ENCODE data around the gene MKKS.
"Not testable (repeated sequence)": the region's sequence is repeated elsewhere in the genome, so short reads cannot be mapped to it uniquely, and the experiment has no call there.

Gene MKKS

DNA sequence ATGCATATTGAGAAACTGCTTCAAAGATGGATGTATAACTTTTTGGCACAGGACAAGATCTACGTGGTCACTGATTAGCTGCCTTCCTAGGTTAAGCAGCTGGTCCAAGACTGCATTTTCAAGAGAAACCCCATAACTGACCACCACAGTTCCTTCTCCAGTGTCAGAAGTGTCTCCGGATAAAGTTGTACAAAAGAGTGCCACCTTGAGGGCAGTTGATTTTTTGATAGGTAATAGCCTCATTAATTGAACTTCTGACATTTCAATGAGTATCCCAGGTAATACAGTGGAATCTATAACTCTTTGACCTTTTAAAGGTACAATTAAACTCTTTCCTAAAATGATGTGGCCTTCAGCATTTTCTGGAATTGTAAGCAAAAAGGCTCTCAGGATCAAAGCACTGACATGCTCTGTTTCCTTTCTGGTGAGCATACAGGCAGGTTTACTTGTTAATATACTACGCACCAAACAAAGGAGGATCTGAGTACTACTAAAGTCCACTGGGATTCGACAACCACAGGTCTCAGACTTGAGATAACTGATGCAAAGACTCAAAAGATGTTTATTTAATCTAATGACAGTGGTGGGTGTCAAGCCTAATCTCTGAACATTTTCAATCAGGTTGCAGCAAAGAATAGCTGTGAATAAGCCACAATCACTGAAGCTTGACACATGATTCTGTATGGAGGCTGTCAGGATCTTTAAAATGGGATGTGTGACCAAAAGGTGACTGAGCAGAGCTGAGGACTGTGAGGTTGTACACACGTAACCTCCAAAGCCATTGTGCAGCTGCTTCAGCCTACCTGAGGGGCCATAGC, 21.2 kb downstream of the MKKS start:
- no peak overlapping the region for H3K4me3 ChIP-seq (ENCODE audit: low read length)
- no peak for TF ChIP-seq ZNF274 (IDR thresholded peaks at IDR 0.05; ENCODE audit: low read depth, low read length)

- no peak for TF ChIP-seq ZNF274 (IDR thresholded peaks at IDR 0.05; ENCODE audit: low read depth, low read length)
- no peak overlapping the region for H3K4me3 ChIP-seq (ENCODE audit: low read length)
These were observed 22.3 kb downstream of the MKKS start for GRCh38 chr20:10411673-10412072.

DNA sequence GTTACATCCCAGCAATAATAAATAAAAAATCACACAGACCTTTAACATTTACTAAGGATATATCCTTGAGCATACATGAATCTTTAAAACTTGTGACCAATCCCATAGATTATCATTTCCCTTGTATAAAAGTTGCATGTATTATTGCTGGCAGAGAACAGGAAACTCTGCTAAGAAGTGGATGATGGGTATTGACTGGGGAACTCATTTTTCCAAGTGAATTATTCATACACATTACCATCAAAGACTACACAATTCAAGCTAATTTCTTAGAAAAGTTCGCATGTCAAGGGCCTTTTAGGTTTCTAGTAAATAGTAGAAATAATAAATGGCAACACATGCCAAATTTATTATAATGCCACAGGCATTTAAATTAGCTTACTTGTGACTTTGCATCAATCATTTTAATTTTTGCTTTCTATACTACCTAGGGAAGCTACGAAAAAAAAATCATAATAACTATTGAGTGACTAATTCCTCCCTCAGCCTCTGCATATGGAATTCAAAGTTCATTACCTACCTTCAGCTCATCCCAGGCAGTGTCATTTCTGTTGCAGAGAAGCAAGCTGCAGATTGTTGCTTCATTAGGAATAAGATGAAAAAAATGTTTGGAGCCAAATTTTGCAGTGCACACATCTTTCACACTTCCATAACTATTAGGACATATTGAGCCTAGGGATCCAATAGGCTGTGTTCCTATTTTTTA, 25.8 kb downstream of the MKKS start:
- TF ChIP-seq ZNF274 (IDR thresholded peaks at IDR 0.05; ENCODE audit: low read depth, low read length): no peak
- no peak overlapping the region for H3K4me3 ChIP-seq (ENCODE audit: low read length)

GRCh38 chr20:10404959-10405530, 29.0 kb downstream of the MKKS start:
- TF ChIP-seq ZNF274 (IDR thresholded peaks at IDR 0.05; ENCODE audit: low read depth, low read length): no peak
- no peak overlapping the region for H3K4me3 ChIP-seq (ENCODE audit: low read length)

DNA sequence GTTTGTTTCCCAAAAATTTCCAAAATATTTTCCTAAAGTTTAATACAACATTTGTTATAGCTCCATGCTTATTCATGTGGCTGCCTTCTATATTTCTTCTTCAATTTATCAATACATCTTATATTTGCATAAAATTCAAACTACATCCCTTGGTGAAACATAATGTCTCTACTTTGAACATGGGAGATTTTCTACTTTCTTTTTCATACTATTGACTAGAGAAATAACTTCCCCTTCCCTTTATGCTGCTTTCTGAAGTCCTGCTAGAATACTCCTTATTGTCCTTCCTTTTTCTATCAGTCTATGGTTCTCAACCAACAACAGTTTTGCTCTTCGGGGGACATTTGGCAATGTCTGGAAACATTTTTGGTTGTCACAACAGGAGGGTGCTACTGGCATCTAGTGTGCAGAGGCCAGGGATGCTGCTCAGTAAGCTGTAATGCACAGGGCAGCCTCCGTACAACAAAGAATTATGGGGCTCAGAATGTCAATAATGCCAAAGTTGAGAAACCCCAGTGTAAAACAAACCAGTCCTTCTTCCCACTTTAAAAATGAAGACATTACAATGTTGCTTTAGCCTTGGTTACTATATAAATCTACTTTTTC, 29.9 kb downstream of the MKKS start:
- H3K4me3 ChIP-seq (ENCODE audit: low read length): no peak overlapping the region
- TF ChIP-seq ZNF274 (IDR thresholded peaks at IDR 0.05; ENCODE audit: low read depth, low read length): no peak

- TF ChIP-seq ZNF274 (IDR thresholded peaks at IDR 0.05; ENCODE audit: low read depth, low read length): no peak
- H3K4me3 ChIP-seq (ENCODE audit: low read length): no peak overlapping the region
These were observed 30.9 kb downstream of the MKKS start for GRCh38 chr20:10402938-10403608.

GRCh38 chr20:10398834-10399369, 35.1 kb downstream of the MKKS start:
- no peak for TF ChIP-seq ZNF274 (IDR thresholded peaks at IDR 0.05; ENCODE audit: low read depth, low read length)
- no peak overlapping the region for H3K4me3 ChIP-seq (ENCODE audit: low read length)

DNA sequence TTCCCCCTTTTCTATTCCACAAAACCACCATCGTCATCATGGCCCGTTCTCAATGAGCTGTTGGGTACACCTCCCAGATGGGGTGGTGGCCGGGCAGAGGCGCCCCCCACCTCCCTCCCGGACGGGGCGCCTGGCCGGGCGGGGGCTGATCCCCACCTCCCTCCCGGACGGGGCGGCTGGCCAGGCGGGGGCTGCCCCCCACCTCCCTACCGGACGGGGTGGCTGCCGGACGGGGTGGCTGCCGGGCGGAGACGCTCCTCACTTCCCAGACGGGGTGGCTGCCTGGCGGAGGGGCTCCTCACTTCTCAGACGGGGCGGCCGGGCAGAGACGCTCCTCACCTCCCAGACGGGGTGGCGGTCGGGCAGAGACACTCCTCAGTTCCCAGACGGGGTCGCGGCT, 39.3 kb downstream of the MKKS start:
- not testable (repeated sequence) for H3K4me3 ChIP-seq (ENCODE audit: low read length)

DNA sequence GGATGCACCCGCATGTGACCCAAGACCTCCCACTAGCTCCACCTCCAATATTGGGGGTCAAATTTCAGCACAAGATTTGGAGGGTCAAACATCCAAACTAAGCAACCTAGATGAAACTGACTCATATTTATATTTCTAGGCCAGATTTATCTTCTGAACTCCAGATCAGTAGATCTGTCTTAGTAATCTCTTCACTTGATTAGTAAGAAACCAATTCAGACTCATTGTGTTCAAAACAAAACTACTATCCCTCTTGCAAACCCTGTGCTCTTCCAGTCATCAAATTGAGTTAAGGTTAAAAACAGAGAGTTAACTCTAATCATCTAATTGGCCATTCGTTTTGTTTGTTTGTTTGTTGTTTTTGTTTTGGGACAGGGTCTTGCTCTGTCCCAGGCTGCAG, 43.3 kb downstream of the MKKS start:
- no peak for TF ChIP-seq ZNF274 (IDR thresholded peaks at IDR 0.05; ENCODE audit: low read depth, low read length)
- no peak overlapping the region for H3K4me3 ChIP-seq (ENCODE audit: low read length)

GRCh38 chr20:10388597-10388996, 45.4 kb downstream of the MKKS start:
- TF ChIP-seq ZNF274 (IDR thresholded peaks at IDR 0.05; ENCODE audit: low read depth, low read length): no peak
- H3K4me3 ChIP-seq (ENCODE audit: low read length): no peak overlapping the region

- no peak overlapping the region for H3K4me3 ChIP-seq (ENCODE audit: low read length)
- no peak for TF ChIP-seq ZNF274 (IDR thresholded peaks at IDR 0.05; ENCODE audit: low read depth, low read length)
These were observed 46.3 kb downstream of the MKKS start for GRCh38 chr20:10387686-10388085.

DNA sequence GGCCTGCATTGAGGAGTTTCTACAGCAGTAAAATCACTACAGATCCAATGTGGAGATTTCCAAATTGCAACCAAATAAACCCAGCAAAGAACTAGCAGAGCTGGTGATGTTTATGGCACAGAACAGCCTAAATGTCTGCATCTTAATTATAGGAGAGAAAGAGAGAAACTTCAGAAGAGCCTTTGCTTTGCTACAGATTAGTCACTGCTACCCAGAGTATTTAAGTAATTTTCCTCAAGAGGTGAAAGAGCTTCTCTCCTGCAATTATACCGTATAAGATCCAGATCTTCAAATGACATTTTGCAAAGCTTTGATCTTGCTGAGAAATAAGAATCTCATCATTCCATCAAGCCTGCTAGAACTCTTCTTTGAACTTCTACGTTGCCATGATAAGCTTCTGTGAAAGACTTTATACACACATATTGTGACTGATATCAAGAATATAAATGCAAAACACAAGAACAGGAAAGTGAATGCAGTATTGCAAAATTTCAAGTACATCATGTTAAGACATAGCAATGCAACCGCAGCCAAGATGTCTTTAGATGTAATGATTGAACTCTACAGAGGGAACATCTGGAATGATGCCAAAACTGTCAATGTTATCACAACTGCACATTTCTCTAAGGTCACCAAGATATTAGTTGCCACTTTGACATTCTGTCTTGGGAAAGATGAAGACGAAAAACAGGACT, 48.0 kb downstream of the MKKS start:
- TF ChIP-seq ZNF274 (IDR thresholded peaks at IDR 0.05; ENCODE audit: low read depth, low read length): no peak
- H3K4me3 ChIP-seq (ENCODE audit: low read length): no peak overlapping the region

GRCh38 chr20:10381477-10381876, 52.5 kb downstream of the MKKS start:
- H3K4me3 ChIP-seq (ENCODE audit: low read length): no peak overlapping the region
- TF ChIP-seq ZNF274 (IDR thresholded peaks at IDR 0.05; ENCODE audit: low read depth, low read length): no peak
